Esophagus muscularis mucosa (tissue), 4 donors: ENCODE data around the gene ELAVL1.

ENCODE experiments used
- CTCF ChIP-seq, 3 experiments: fragments of 200-600 bp in 2 of 3; fragments of 450-650 bp in 1 of 3; sonication (generic) in 2 of 3; IDR thresholded peaks; one replicate each; pipeline ENCODE4 v1.5.1; 2017 to 2019; ENCODE audit warnings: antibody characterized with exemption in 3 of 3, mild to moderate bottlenecking in 2 of 3, moderate library complexity in 1 of 3
- EP300 ChIP-seq: sonication (generic); formaldehyde crosslinking; IDR thresholded peaks from one replicate; pipeline ENCODE4 v1.6.1; 2017; ENCODE audit warnings: antibody characterized with exemption
- POLR2A ChIP-seq: fragments of 450-650 bp; IDR thresholded peaks from one replicate; pipeline ENCODE4 v1.6.1; 2017; ENCODE audit warnings: antibody characterized with exemption, moderate library complexity, mild to moderate bottlenecking, low read depth

GRCh38 chr19:7915250-7916102 lies 90.0 kb downstream of the ELAVL1 start:
- TF ChIP-seq CTCF (IDR thresholded peaks at IDR 0.05) (no peak), POLR2A (no peak), EP300 (no peak)
